ENCODE results near the gene OR14I1. TPM values are rescaled to one million over a fixed set of nuclear protein-coding genes. Genes with fewer than 3 reads are reported as not detected.

OR14I1 gene
- total and polyA plus RNA-seq, 9 of the 15 experiments (the other 6 are each of a cell fraction or from before 2014, with no cell fraction given), result not detected

- H3K9ac ChIP-seq (ENCODE audit: insufficient read depth in 1 of 2, low read depth in 2 of 2, low read length in 2 of 2), result no peak overlapping the region
- TF ChIP-seq PHF8 (IDR thresholded peaks at IDR 0.05; ENCODE audit: borderline replicate concordance, low read length), result no peak
- TF ChIP-seq RBM25 (IDR thresholded peaks at IDR 0.05; ENCODE audit: low read depth, low read length, severe bottlenecking), result peak; percentile 53
- TF ChIP-seq GABPB1 (CRISPR knock-in tag; IDR thresholded peaks at IDR 0.05), result no peak
- no peak for TF ChIP-seq MAX (CRISPR knock-in tag; IDR thresholded peaks at IDR 0.05)
- TF ChIP-seq NELFE (IDR thresholded peaks at IDR 0.05; ENCODE audit: insufficient read depth, insufficient read length), result no peak
- 0 out of 2 replicates have a peak, but pooled peaks have one; percentile 21 for TF ChIP-seq BCOR (IDR thresholded peaks at IDR 0.05)
- TF ChIP-seq ADNP (tag; IDR thresholded peaks at IDR 0.05), result peak; percentile 67; the same call in 1 of the 2 replicates
- no peak for TF ChIP-seq CSDE1 (IDR thresholded peaks at IDR 0.05)
- DNase-seq (ENCODE audit: extremely low read depth in 1 of 4, low spot score in 3 of 4), result peak in 1 of 4 experiments; percentile 4
- no peaks in the 10 kb centered on the region for H3K9me1 ChIP-seq (ENCODE audit: control insufficient read depth, insufficient read depth, low read length)
- no peak overlapping the region for H3K27ac ChIP-seq (ENCODE audit: extremely low read depth, low read depth, low read length)
- H3K79me2 ChIP-seq (ENCODE audit: control insufficient read depth, insufficient read depth, low read length), result no peaks in the 10 kb centered on the region
- CTCF ChIA-PET (ENCODE audit: low intra/inter-chr PET ratio), result no interaction called here
- no TSS peak for BruUV-seq (replicated peaks)
- no peaks in the 10 kb centered on the region for H3K36me3 ChIP-seq (ENCODE audit: control insufficient read depth, insufficient read depth, low read length)
- H3K4me3 ChIP-seq, result no peak overlapping the region
- POLR2A ChIA-PET, result no interaction called here
- H3K27me3 ChIP-seq (ENCODE audit: control insufficient read depth in 2 of 2, insufficient read depth in 2 of 2, low read length in 2 of 2), result peaks cover 2 to 35% of the 10 kb centered on the region in 2 experiments; a peak in 3 of 5 replicates
- 2% methylated on average over 6 of the region's 6 CpGs for WGBS (ENCODE audit: insufficient coverage, low coverage, missing lambda C conversion rate)
- intact Hi-C loops (cut with micrococcal nuclease), result no loop called here
- H2AFZ ChIP-seq (ENCODE audit: low read depth, low read length), result no peak overlapping the region
- FAIRE-seq, result no peak
- H3K4me1 ChIP-seq (replicated peaks in 1 of 2; ENCODE audit: control insufficient read depth in 2 of 2, insufficient read depth in 2 of 2, low read length in 2 of 2), result peaks cover 0 to 5% of the 10 kb centered on the region in 2 experiments; a peak in 2 of 5 replicates
- no peak for ATAC-seq
- H4K20me1 ChIP-seq (replicated peaks; ENCODE audit: control insufficient read depth, insufficient read depth, low read length), result no peaks in the 10 kb centered on the region
- no peaks in the 10 kb centered on the region for H3K9me3 ChIP-seq (replicated peaks; ENCODE audit: control insufficient read depth, insufficient read depth, low read depth, low read length)
- in situ Hi-C loops (cut with MboI), result no loop called here
- H3K4me2 ChIP-seq (ENCODE audit: insufficient read depth, low read length), result no peak overlapping the region
Observed at GRCh38 chr1:248737457-248737856, 34.9 kb upstream of the OR14I1 start.
